ENCODE measurements around the gene MDH1B.

The MDH1B gene

DNA sequence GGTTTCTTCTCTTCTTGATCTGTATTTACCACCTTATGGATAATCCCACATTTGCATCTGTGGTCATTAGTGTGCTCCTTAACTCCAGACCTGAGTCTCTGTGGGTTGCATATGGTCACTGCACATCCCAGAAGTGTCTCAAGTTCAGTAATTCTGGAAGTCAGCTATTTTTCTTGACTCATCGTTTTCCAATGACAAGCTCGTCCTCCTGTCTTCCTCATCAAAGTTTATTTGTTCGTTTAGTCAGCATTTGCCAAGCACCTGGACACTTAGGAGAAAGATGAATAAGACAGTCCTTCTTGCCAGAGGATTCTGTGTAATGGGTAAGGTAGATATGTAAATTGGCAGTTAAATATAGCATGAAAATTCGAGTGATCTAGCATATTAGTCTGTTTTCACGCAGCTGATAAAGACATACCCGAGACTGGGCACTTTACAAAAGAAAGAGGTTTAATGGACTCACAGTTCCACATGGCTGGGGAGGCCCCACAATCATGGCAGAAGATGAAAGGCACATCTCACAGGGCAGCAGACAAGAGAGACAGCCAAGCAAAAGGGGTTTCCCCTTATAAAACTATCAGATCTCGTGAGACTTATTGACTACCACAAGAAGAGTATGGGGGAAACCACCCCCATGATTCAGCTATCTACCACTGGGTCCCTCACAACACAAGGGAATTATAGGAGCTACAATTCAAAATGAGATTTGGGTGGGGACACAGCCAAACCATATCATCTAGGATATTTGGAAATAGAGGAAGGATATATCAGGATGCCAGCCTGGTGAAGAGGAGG lies 19.6 kb upstream of the MDH1B start:
- no peak overlapping the region for H3K27ac ChIP-seq
- TF ChIP-seq, protein P1, sequence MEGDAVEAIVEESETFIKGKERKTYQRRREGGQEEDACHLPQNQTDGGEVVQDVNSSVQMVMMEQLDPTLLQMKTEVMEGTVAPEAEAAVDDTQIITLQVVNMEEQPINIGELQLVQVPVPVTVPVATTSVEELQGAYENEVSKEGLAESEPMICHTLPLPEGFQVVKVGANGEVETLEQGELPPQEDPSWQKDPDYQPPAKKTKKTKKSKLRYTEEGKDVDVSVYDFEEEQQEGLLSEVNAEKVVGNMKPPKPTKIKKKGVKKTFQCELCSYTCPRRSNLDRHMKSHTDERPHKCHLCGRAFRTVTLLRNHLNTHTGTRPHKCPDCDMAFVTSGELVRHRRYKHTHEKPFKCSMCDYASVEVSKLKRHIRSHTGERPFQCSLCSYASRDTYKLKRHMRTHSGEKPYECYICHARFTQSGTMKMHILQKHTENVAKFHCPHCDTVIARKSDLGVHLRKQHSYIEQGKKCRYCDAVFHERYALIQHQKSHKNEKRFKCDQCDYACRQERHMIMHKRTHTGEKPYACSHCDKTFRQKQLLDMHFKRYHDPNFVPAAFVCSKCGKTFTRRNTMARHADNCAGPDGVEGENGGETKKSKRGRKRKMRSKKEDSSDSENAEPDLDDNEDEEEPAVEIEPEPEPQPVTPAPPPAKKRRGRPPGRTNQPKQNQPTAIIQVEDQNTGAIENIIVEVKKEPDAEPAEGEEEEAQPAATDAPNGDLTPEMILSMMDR (IDR thresholded peaks at IDR 0.05) = no peak

DNA sequence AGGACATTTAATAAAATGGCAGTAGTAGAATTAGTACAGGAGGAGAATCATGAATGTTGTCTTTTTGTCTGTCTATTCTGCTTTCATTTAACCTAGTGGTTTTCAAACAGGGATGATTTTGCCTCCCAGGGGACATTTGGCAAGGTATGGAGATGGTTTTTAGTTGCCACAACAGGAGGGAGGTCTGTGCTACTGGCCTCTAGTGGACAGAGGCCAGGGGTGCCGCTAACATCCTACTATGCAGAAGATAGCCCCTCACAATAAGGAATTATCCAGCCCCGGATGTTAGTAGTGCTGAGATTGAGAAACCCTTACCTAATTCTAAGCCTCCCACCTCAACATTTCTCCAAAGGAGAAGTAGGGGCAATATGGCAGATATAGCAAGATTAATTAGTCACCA lies 18.6 kb upstream of the MDH1B start:
- no peak for TF ChIP-seq ZFX (IDR thresholded peaks at IDR 0.05; ENCODE audit: borderline replicate concordance)
- TF ChIP-seq, protein P1 (IDR thresholded peaks at IDR 0.05) = peak; percentile 72
- no peak overlapping the region for H3K27ac ChIP-seq

DNA sequence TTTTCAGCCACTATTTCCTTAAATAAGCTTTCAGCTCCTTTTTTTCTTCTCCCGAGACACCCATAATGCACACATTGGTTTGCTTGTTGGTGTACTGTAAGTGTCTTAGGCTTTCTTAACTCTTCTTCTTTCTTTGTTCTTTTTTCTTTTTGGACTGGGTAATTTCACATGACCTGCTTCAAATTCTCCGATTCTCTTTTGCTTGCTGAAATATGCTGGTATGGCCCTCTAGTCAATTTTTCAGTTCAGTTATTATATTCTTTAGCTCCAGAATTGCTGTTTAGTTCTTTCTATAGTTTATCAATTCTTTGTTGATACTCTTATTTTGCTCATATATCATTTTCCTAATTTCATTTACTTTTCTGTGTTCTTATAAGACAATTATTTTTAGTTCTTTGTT lies 15.5 kb upstream of the MDH1B start:
- TF ChIP-seq, protein P1 (IDR thresholded peaks at IDR 0.05) = no peak
- no peak for TF ChIP-seq ZFX (IDR thresholded peaks at IDR 0.05; ENCODE audit: borderline replicate concordance)

DNA sequence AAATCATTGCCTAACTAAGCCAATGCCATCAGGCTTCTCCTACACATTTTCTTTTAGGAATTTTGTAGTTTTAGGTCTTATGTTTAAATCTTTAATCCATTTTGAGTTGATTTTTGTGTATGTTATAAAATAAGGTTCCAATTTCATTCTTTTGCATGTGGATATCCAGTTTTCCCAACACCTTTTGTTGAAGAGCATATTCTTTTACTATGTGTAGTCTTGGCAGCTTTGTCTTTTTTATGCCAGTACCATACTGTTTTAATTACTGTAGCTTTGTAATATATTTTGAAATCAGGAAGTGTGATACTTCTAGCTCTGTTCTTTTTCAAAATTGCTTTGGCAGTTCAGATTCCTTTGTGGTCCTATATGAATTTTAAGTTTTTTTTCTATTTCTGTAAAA lies 11.3 kb upstream of the MDH1B start:
- TF ChIP-seq, protein P1 (IDR thresholded peaks at IDR 0.05) = no peak
- no peak for TF ChIP-seq ZFX (IDR thresholded peaks at IDR 0.05; ENCODE audit: borderline replicate concordance)
- H3K27ac ChIP-seq = no peak overlapping the region

More for the DNA sequence above, 15.5 kb upstream of the MDH1B start:
- no peak overlapping the region for H3K27ac ChIP-seq

DNA sequence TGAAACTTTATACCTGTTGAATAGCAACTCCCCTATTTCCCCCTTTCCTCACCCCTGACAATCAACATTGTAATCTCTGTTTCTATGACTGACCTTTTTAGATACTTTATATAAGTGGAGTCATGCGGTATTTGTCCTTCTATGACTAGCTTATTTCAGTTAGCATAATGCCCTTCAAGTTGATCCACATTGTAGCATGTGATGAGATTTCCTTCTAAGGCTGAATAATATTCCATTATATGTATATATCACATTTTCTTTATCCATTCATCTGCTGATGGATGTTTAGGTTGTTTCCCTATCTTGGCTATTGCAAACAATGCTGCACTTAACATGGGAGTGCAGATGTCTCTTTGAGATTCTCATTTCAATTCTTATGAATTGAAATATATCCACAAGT lies 9.7 kb upstream of the MDH1B start:
- H3K27ac ChIP-seq = no peak overlapping the region
- TF ChIP-seq ZFX (IDR thresholded peaks at IDR 0.05; ENCODE audit: borderline replicate concordance) = no peak
- TF ChIP-seq, protein P1 (IDR thresholded peaks at IDR 0.05) = no peak

DNA sequence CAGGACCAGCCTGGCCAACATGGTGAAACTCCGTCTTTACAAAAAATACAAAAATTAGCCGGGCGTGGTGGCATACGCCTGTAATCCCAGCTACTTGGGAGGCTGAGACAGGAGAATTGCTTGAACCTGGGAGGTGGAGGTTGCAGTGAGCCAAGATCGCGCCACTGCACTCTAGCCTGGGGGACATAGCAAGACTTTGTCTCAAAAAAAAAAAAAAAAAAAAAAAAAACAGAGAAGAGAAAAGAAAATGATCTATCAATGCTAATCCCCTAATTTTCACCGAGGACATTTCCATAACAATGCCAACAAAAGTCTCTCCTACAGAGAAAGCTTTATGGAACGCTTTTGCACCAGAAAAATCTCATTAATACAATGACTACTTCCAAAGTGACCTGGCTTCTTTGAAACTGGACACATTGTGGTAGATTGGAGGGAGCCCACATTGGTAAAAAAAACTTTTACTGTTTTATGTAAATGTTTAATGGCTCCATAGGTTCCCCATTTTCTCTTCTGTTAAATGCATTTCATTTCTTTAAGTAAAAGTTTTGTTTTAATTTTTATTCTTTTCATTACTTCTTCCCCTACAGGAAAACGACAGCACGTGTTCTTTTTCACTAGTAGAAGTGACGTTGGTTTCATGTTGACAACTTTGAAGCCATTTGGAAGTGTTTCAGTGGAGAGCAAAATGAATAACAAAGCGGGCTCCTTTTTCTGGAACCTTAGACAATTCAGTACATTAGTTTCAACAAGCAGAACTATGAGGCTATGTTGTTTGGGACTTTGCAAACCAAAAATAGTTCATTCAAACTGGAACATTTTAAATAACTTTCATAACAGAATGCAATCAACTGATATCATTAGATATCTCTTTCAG lies 1.2 kb upstream of the MDH1B start:
- TF ChIP-seq ZFX (IDR thresholded peaks at IDR 0.05; ENCODE audit: borderline replicate concordance) = no peak
- TF ChIP-seq, protein P1 (IDR thresholded peaks at IDR 0.05) = no peak
- H3K27ac ChIP-seq = peak overlapping the region; percentile 79

Measured in 22Rv1 (cell line).